GM18907 (cell line): Measurements from ENCODE around the gene ZP2.
"Not testable (repeated sequence)": the region's sequence is repeated elsewhere in the genome, so short reads cannot be mapped to it uniquely, and the experiment has no call there.

Experiments used
- ATAC-seq: cut with Tn5 transposase; IDR thresholded peaks from one replicate; pipeline ENCODE4 v1.9.1; 2021; ENCODE audit warnings: mild to moderate bottlenecking, moderate library complexity; ENCODE audit not compliant: unreplicated experiment

Gene ZP2

GRCh38 chr16:21211486-21211885 is at the start of gene ZP2:
Gene ZP2 (minus strand): TSS chr16:21211574. CDS start chr16:21211547, 27 bp downstream.
- ATAC-seq = no peak

- no peak for ATAC-seq
These were observed 45.9 kb upstream of the ZP2 start for GRCh38 chr16:21257284-21257683.

- no peak for ATAC-seq
These were observed 45.3 kb upstream of the ZP2 start for GRCh38 chr16:21256636-21257035.

- no peak for ATAC-seq
These were observed 42.1 kb upstream of the ZP2 start for GRCh38 chr16:21253470-21253869.

- no peak for ATAC-seq
These were observed 38.9 kb upstream of the ZP2 start for GRCh38 chr16:21250072-21250923.

GRCh38 chr16:21248179-21248578 is 36.8 kb upstream of the ZP2 start:
- not testable (repeated sequence) for ATAC-seq

- no peak for ATAC-seq
These were observed 33.3 kb upstream of the ZP2 start for GRCh38 chr16:21244518-21245215.

- ATAC-seq = no peak
These were observed 31.4 kb upstream of the ZP2 start for GRCh38 chr16:21242756-21243155.

GRCh38 chr16:21239646-21240045 is 28.3 kb upstream of the ZP2 start:
- no peak for ATAC-seq

- no peak for ATAC-seq
These were observed 25.5 kb upstream of the ZP2 start for GRCh38 chr16:21236831-21237230.

GRCh38 chr16:21235199-21235585 is 23.8 kb upstream of the ZP2 start:
- ATAC-seq = no peak

GRCh38 chr16:21233521-21234150 is 22.3 kb upstream of the ZP2 start, which contains the start of gene ANKS4B:
Gene ANKS4B (plus strand): TSS chr16:21233699. CDS start chr16:21233738, 39 bp downstream.
- ATAC-seq = no peak

- no peak for ATAC-seq
These were observed 21.7 kb upstream of the ZP2 start for GRCh38 chr16:21233045-21233520.

GRCh38 chr16:21228361-21228872 is 17.0 kb upstream of the ZP2 start:
- ATAC-seq = no peak

- ATAC-seq = no peak
These were observed 16.5 kb upstream of the ZP2 start for GRCh38 chr16:21227866-21228265.

GRCh38 chr16:21226749-21227148 is 15.4 kb upstream of the ZP2 start:
- no peak for ATAC-seq

- ATAC-seq = no peak
These were observed 13.4 kb upstream of the ZP2 start for GRCh38 chr16:21224800-21225199.

- ATAC-seq = no peak
These were observed 12.4 kb upstream of the ZP2 start for GRCh38 chr16:21223787-21224186.

GRCh38 chr16:21222495-21223337 is 11.3 kb upstream of the ZP2 start:
- ATAC-seq = no peak

- no peak for ATAC-seq
These were observed 8.2 kb upstream of the ZP2 start for GRCh38 chr16:21219551-21219950.
